Effector memory CD8-positive, alpha-beta T cell (primary cell): ENCODE results near the gene DENND1A.
A peak's percentile ranks its signal among the peaks of the same experiment; 100 is the strongest.

ENCODE experiments used
- ATAC-seq: fragments of 150-1000 bp; cut with Tn5 transposase; replicated peaks from 2 replicates; pipeline ENCODE4 v1.10.0; 2021; ENCODE audit warnings: mild to moderate bottlenecking, moderate library complexity
- DNase-seq, 3 experiments: peaks; one replicate each; pipeline ENCODE4 v3.0.0; 2021
- H3K27ac Mint-ChIP-seq, 2 donors: one replicate each; pipeline ENCODE4 v1.8.0; 2022; ENCODE audit warnings: mild to moderate bottlenecking in 2 of 2, mixed read lengths in 2 of 2, moderate library complexity in 2 of 2
- H3K27me3 Mint-ChIP-seq, 2 donors: one replicate each; pipeline ENCODE4 v1.8.0; 2022; ENCODE audit warnings: mixed read lengths in 2 of 2
- H3K36me3 Mint-ChIP-seq: one replicate; pipeline ENCODE4 v1.8.0; 2022; ENCODE audit warnings: mild to moderate bottlenecking, moderate library complexity, mixed read lengths; ENCODE audit not compliant: insufficient read depth
- H3K4me1 Mint-ChIP-seq, 2 donors: one replicate each; pipeline ENCODE4 v1.8.0; 2022; ENCODE audit warnings: low read depth in 2 of 2, mixed read lengths in 2 of 2
- H3K4me3 Mint-ChIP-seq, 2 donors: one replicate each; pipeline ENCODE4 v1.8.0; 2022; ENCODE audit warnings: mild to moderate bottlenecking in 2 of 2, mixed read lengths in 2 of 2, moderate library complexity in 2 of 2
- H3K9me3 Mint-ChIP-seq, 2 donors: one replicate each; pipeline ENCODE4 v1.8.0; 2022; ENCODE audit warnings: mixed read lengths in 2 of 2

DENND1A gene

DNA sequence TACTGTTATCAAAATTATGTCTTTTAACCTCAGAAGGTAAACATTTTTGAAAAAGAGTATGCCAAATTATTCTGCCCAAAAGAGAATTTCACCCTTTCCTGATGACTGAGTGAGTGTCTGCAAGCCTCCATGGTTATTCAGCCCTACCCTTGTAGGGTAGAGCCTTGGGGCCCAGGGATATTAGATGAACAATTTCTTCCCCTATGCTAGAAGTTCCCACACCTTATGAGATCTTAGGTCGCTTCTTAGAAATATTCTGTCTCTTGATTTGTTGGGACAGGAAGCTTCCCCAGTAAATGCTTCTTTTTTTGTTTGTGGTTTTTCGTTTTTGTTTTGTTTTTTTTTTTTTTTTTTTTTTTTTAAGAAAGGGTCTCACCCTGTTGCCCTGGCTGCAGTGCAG is 570.8 kb downstream of the DENND1A start:
- peaks cover under 1 to 2% of the 10 kb centered on the region in 2 donors for H3K4me1 Mint-ChIP-seq
- peaks cover 6 to 42% of the 10 kb centered on the region in 2 donors for H3K27me3 Mint-ChIP-seq
- no peak for ATAC-seq
- no peaks in the 10 kb centered on the region for H3K9me3 Mint-ChIP-seq
- H3K36me3 Mint-ChIP-seq, result no peaks in the 10 kb centered on the region
- no peak overlapping the region for H3K4me3 Mint-ChIP-seq
- H3K27ac Mint-ChIP-seq, result no peak overlapping the region
- no peak for DNase-seq

- Mint-ChIP-seq H3K27ac (no peak overlapping the region), H3K4me1 (peaks cover 3 to 4% of the 10 kb centered on the region in 2 donors), H3K27me3 (peaks cover 6 to 41% of the 10 kb centered on the region in 2 donors), H3K4me3 (no peak overlapping the region), H3K36me3 (no peaks in the 10 kb centered on the region), H3K9me3 (no peaks in the 10 kb centered on the region)
- DNase-seq (no peak), ATAC-seq (no peak)
Observed at GRCh38 chr9:123358181-123358905, 571.6 kb downstream of the DENND1A start.

- ATAC-seq (no peak), DNase-seq (no peak)
- H3K36me3 Mint-ChIP-seq, result no peaks in the 10 kb centered on the region
- H3K27ac Mint-ChIP-seq, result no peak overlapping the region
- no peaks in the 10 kb centered on the region for H3K9me3 Mint-ChIP-seq
- peaks cover 3 to 4% of the 10 kb centered on the region in 2 donors for H3K4me1 Mint-ChIP-seq
- H3K4me3 Mint-ChIP-seq, result no peak overlapping the region
- peaks cover 8 to 44% of the 10 kb centered on the region in 2 donors for H3K27me3 Mint-ChIP-seq
Observed at GRCh38 chr9:123357743-123358059, 572.2 kb downstream of the DENND1A start.

GRCh38 chr9:123356851-123357742 is 572.8 kb downstream of the DENND1A start:
- Mint-ChIP-seq H3K27me3 (peaks cover 13 to 44% of the 10 kb centered on the region in 2 donors), H3K4me1 (peaks cover 3 to 4% of the 10 kb centered on the region in 2 donors), H3K9me3 (no peaks in the 10 kb centered on the region), H3K36me3 (no peaks in the 10 kb centered on the region), H3K27ac (peak overlapping the region in 1 of 2 donors; percentile 20), H3K4me3 (no peak overlapping the region)
- ATAC-seq (no peak), DNase-seq (no peak)

GRCh38 chr9:123355761-123356431 is 574.0 kb downstream of the DENND1A start, which contains the start of gene CRB2:
Gene CRB2, plus strand, starts transcription at chr9:123356197. Its CDS starts 64 bp downstream, at chr9:123356261.
- Mint-ChIP-seq H3K27ac (peak within 1 kb of the TSS in 1 of 2 donors; percentile 20), H3K27me3 (peaks cover 19 to 38% of the 10 kb centered on the region in 2 donors), H3K4me3 (no peak within 1 kb of the TSS), H3K9me3 (no peaks in the 10 kb centered on the region), H3K4me1 (peaks cover 3 to 4% of the 10 kb centered on the region in 2 donors), H3K36me3 (no peaks in the 10 kb centered on the region)
- no peak for ATAC-seq
- DNase-seq, result no peak

- DNase-seq (no peak), ATAC-seq (no peak)
- no peaks in the 10 kb centered on the region for H3K9me3 Mint-ChIP-seq
- no peaks in the 10 kb centered on the region for H3K36me3 Mint-ChIP-seq
- H3K4me1 Mint-ChIP-seq, result peaks cover 4 to 8% of the 10 kb centered on the region in 2 donors
- H3K27ac Mint-ChIP-seq, result no peak overlapping the region
- H3K27me3 Mint-ChIP-seq, result peaks cover 25 to 46% of the 10 kb centered on the region in 2 donors
- H3K4me3 Mint-ChIP-seq, result no peak overlapping the region
Observed at GRCh38 chr9:123354806-123355508, 575.0 kb downstream of the DENND1A start.

DNA sequence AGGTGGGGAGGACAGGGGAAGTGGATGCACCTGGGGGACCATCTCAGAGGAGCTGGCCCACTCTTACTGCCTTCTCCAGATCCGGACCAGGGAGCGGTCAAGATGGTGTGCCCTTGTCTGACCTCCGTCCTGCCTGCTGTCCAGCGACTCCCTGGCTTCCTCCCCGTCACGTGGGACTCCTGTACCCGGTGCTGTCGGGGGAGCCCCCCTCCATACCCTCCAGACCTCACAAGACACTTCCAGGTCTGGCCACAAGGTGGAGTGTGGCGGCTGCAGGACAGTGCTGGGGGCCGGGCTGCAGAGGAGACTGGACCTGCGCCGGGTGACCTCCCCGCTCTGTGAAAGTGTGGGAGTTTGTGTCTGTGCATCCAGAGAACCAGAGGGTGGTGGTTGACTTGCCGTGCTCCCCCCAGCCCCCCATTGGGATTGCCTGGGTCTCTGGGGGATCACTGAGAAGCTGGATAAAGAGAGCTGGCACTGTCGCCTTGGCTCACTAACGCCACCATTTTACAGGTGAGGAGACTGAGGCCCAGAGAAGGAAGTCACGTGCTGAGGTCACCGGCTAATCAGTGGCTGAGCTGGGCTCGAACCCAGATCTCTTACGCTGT is 575.8 kb downstream of the DENND1A start:
- no peaks in the 10 kb centered on the region for H3K9me3 Mint-ChIP-seq
- H3K27me3 Mint-ChIP-seq, result peaks cover 25 to 46% of the 10 kb centered on the region in 2 donors
- H3K4me3 Mint-ChIP-seq, result peak overlapping the region in 1 of 2 donors; percentile 37
- H3K36me3 Mint-ChIP-seq, result no peaks in the 10 kb centered on the region
- DNase-seq (peak; percentile 31 to 54 (median 46)), ATAC-seq (peak; percentile 69)
- H3K27ac Mint-ChIP-seq, result no peak overlapping the region
- H3K4me1 Mint-ChIP-seq, result peaks cover 4 to 8% of the 10 kb centered on the region in 2 donors

GRCh38 chr9:123353041-123353440 is 576.9 kb downstream of the DENND1A start:
- ATAC-seq, result no peak

GRCh38 chr9:123350590-123351310 is 579.2 kb downstream of the DENND1A start:
- Mint-ChIP-seq H3K4me1 (peaks cover 4 to 8% of the 10 kb centered on the region in 2 donors), H3K27ac (peak overlapping the region in 1 of 2 donors; percentile 1)

More at GRCh38 chr9:123353041-123353440, 576.9 kb downstream of the DENND1A start:
- H3K27ac Mint-ChIP-seq, result no peak overlapping the region
- no peak for DNase-seq
- no peaks in the 10 kb centered on the region for H3K36me3 Mint-ChIP-seq
- no peaks in the 10 kb centered on the region for H3K9me3 Mint-ChIP-seq
- no peak overlapping the region for H3K4me3 Mint-ChIP-seq
- peaks cover 25 to 46% of the 10 kb centered on the region in 2 donors for H3K27me3 Mint-ChIP-seq
- H3K4me1 Mint-ChIP-seq, result peaks cover 4 to 8% of the 10 kb centered on the region in 2 donors

DNA sequence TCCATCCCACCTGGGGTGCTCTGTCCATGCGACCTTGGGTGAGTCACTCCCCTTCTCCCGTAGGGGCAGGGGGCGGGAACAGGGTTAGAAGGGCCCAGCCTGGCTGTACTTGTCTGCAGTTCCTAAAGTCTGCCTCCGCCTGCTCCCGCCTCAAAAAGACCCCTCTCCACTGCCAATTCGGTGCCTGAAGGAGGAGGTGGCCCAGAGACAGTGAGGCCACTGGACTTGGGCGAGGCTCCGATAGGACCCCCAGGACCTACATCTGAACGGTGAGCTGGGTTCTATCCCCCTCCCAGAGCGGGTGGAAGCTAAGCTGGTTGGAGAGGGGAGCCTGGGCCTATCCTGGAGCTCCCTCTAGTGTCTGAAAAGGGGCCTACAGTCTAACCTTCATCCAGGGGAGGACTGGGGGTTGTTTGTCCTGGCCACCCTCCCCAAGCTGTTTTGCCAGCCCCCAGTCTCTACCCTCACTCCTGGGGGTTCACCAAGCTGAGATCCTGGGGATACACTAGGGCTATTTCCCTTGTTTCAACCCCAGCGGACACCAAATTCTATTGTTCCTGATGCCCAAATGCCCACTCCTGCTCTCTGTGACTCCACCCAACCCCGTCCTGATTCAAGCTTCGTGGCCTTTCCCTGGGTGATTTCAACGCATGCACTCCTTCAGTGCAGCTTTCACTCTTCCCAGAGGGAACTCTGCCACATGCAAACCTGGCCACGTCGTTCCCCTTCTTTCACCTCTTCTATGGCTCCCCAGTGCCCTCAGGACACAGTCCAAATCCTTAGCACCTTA is 580.0 kb downstream of the DENND1A start:
- peaks cover 21 to 38% of the 10 kb centered on the region in 2 donors for H3K27me3 Mint-ChIP-seq
- H3K27ac Mint-ChIP-seq, result peak overlapping the region in 1 of 2 donors; percentile 1
- no peak overlapping the region for H3K4me3 Mint-ChIP-seq
- no peaks in the 10 kb centered on the region for H3K36me3 Mint-ChIP-seq
- H3K9me3 Mint-ChIP-seq, result no peaks in the 10 kb centered on the region
- DNase-seq (peak; percentile 65 to 72 (median 67)), ATAC-seq (peak; percentile 75)
- H3K4me1 Mint-ChIP-seq, result peaks cover 4 to 8% of the 10 kb centered on the region in 2 donors

More at GRCh38 chr9:123350590-123351310, 579.2 kb downstream of the DENND1A start:
- no peak for DNase-seq
- no peaks in the 10 kb centered on the region for H3K36me3 Mint-ChIP-seq
- no peak for ATAC-seq
- H3K9me3 Mint-ChIP-seq, result no peaks in the 10 kb centered on the region
- H3K27me3 Mint-ChIP-seq, result peaks cover 25 to 46% of the 10 kb centered on the region in 2 donors
- no peak overlapping the region for H3K4me3 Mint-ChIP-seq

- no peaks in the 10 kb centered on the region for H3K36me3 Mint-ChIP-seq
- H3K9me3 Mint-ChIP-seq, result no peaks in the 10 kb centered on the region
- ATAC-seq (no peak), DNase-seq (no peak)
- peaks cover 2 to 6% of the 10 kb centered on the region in 2 donors for H3K4me1 Mint-ChIP-seq
- no peak overlapping the region for H3K4me3 Mint-ChIP-seq
- H3K27ac Mint-ChIP-seq, result no peak overlapping the region
- H3K27me3 Mint-ChIP-seq, result peaks cover 19 to 30% of the 10 kb centered on the region in 2 donors
Observed at GRCh38 chr9:123349033-123349432, 580.9 kb downstream of the DENND1A start.
